ENCODE measurements around the gene FGF1. TPM values are rescaled to one million over a fixed set of nuclear protein-coding genes. Genes with fewer than 3 reads are reported as not detected.

FGF1 gene
- total RNA-seq, 1 donor from 2014 or later = not detected

DNA sequence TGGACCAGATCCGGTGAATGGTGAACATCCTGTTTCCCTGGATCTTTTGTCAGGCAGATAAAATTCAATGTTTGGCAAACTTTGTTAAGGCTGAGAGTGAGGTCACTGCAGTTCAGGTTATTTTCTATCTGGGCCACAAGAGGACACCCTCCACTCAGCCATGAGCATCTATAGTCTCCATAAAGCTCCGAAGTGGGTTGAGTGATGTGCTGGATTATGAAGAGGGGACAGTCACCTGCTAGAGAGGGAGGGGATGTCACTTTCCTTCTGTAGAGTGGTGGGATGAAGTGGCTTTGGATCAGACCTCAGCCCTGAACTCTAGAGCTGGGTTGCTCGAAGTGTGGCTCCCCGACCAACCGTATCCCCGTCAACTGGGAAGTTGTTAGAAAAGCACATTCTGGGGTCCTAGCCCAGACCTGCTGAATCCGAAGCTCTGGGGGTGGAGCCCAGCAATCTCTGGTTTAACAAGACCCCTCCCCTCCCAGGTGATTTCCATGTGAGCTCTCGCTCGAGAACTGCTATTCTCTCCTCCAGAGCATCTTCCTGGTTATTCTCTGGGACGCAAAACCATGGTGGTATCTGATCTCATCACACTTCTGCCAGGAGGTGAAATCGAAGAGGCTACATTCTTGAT is 31.8 kb upstream of the FGF1 start:
- no peak for DNase-seq (ENCODE audit: low spot score, unreplicated experiment)
- H3K36me3 Mint-ChIP-seq (ENCODE audit: insufficient read depth) = no peaks in the 10 kb centered on the region
- H3K4me3 Mint-ChIP-seq (ENCODE audit: low read depth) = no peak overlapping the region
- H3K4me1 Mint-ChIP-seq (ENCODE audit: low read depth) = peaks cover 22% of the 10 kb centered on the region
- TF ChIP-seq, protein P1, sequence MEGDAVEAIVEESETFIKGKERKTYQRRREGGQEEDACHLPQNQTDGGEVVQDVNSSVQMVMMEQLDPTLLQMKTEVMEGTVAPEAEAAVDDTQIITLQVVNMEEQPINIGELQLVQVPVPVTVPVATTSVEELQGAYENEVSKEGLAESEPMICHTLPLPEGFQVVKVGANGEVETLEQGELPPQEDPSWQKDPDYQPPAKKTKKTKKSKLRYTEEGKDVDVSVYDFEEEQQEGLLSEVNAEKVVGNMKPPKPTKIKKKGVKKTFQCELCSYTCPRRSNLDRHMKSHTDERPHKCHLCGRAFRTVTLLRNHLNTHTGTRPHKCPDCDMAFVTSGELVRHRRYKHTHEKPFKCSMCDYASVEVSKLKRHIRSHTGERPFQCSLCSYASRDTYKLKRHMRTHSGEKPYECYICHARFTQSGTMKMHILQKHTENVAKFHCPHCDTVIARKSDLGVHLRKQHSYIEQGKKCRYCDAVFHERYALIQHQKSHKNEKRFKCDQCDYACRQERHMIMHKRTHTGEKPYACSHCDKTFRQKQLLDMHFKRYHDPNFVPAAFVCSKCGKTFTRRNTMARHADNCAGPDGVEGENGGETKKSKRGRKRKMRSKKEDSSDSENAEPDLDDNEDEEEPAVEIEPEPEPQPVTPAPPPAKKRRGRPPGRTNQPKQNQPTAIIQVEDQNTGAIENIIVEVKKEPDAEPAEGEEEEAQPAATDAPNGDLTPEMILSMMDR (IDR thresholded peaks at IDR 0.05; ENCODE audit: unreplicated experiment) = peak; percentile 62
- no peaks in the 10 kb centered on the region for H3K9me3 Mint-ChIP-seq (ENCODE audit: low read depth)
- peaks cover 10% of the 10 kb centered on the region for H3K27me3 Mint-ChIP-seq
- no peak overlapping the region for H3K27ac Mint-ChIP-seq

DNA sequence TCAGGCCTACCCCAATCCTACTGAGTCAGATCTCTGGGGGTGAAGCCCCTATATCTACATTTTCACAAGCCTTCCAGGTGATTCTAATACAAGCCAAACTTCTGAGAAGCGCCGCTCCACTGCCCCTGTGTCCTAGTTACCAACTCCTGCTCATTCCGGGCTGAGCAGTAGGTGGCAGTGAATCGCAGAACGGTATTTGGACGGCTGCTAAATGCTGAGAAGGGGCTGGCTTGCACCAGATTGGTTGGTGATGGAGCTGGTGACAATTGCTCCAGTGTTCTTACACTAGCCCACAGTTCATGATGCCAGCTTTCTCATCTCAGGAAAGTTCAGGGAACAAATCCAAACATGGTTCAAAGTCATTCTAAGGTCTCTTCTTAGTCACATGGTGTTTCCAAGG is 31.1 kb upstream of the FGF1 start:
- H3K9me3 Mint-ChIP-seq (ENCODE audit: low read depth) = no peaks in the 10 kb centered on the region
- H3K4me1 Mint-ChIP-seq (ENCODE audit: low read depth) = peaks cover 22% of the 10 kb centered on the region
- H3K27ac Mint-ChIP-seq = no peak overlapping the region
- H3K27me3 Mint-ChIP-seq = peaks cover 7% of the 10 kb centered on the region
- TF ChIP-seq, protein P1 (IDR thresholded peaks at IDR 0.05; ENCODE audit: unreplicated experiment) = peak; percentile 61
- H3K36me3 Mint-ChIP-seq (ENCODE audit: insufficient read depth) = no peaks in the 10 kb centered on the region
- DNase-seq (ENCODE audit: low spot score, unreplicated experiment) = peak; percentile 14
- no peak overlapping the region for H3K4me3 Mint-ChIP-seq (ENCODE audit: low read depth)

DNA sequence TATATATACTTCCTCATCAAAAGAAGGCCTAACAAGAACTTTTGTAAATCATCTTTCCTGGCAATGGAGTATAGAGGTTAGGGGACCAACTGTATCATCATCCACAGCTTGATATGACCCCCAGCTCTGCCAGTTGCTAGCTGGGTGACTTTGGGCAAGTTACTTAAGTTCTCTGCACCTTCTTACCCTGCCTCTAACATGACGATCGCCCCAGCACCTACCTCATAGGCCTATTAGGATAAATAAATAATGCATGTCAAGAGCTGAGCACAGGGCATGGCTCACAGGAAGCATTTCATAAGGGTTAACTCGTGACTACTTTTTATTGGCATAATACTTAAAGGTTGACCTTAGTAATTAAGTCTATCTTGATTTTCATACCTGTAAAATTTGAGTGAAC is 29.4 kb upstream of the FGF1 start:
- TF ChIP-seq, protein P1 (IDR thresholded peaks at IDR 0.05; ENCODE audit: unreplicated experiment) = no peak
- H3K36me3 Mint-ChIP-seq (ENCODE audit: insufficient read depth) = no peaks in the 10 kb centered on the region
- H3K27me3 Mint-ChIP-seq = peaks cover 7% of the 10 kb centered on the region
- no peak overlapping the region for H3K27ac Mint-ChIP-seq
- H3K4me3 Mint-ChIP-seq (ENCODE audit: low read depth) = no peak overlapping the region
- H3K4me1 Mint-ChIP-seq (ENCODE audit: low read depth) = peaks cover 14% of the 10 kb centered on the region
- no peaks in the 10 kb centered on the region for H3K9me3 Mint-ChIP-seq (ENCODE audit: low read depth)
- no peak for DNase-seq (ENCODE audit: low spot score, unreplicated experiment)

DNA sequence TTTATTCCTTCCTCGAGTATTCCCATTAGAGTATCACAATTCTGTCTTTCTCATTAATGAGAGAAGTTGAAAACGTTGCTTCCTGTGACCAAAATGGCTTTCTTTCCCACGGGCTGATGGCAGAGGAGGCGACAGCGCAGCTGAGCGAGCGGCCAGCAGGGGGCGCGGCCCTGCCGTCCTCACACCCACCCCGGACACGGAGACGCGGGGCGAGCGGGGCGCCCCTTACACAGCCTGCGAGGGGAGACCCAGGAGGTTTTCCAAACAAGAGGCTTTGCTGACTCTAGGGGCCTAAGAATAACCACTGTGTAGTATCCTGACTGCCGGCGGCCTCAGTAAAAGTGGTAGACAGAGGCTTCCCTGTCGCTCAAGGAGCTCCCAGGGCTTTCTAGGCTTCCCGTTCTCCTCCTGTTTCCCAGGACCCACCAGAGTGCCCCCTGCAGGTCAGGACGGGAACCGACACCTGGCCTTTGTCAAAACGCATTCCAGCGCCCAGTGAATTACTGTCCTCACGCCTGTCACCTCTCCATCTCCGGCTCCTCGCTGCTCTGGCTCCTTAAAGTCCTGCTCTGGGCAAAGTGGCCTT is 27.3 kb upstream of the FGF1 start:
- peak overlapping the region; percentile 72 for H3K4me3 Mint-ChIP-seq (ENCODE audit: low read depth)
- H3K9me3 Mint-ChIP-seq (ENCODE audit: low read depth) = no peaks in the 10 kb centered on the region
- peaks cover 4% of the 10 kb centered on the region for H3K27me3 Mint-ChIP-seq
- peak; percentile 92 for DNase-seq (ENCODE audit: low spot score, unreplicated experiment)
- peak overlapping the region; percentile 67 for H3K27ac Mint-ChIP-seq
- no peaks in the 10 kb centered on the region for H3K36me3 Mint-ChIP-seq (ENCODE audit: insufficient read depth)
- peaks cover 2% of the 10 kb centered on the region for H3K4me1 Mint-ChIP-seq (ENCODE audit: low read depth)
- TF ChIP-seq, protein P1 (IDR thresholded peaks at IDR 0.05; ENCODE audit: unreplicated experiment) = peak; percentile 97

DNA sequence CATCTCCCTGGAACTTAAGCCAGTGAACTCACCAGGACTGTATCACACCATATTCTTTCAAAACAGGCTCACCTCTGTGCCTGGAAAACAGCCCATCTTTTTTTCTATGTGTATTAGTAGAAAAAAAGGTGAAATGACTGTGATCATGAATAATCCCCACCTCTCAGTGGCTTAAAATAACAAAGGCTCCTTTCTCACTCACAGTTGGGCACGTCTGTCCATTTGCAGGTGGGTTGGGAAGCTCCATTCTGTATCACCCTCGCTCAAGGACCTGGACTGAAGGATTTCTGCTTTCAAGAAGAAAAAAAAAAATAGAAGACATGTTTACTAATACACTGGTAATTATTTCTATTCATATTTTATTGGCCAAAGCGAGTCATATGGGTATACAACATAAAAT is 17.3 kb upstream of the FGF1 start:
- TF ChIP-seq, protein P1 (IDR thresholded peaks at IDR 0.05; ENCODE audit: unreplicated experiment) = no peak
- Mint-ChIP-seq H3K4me1 (ENCODE audit: low read depth) (peaks cover 6% of the 10 kb centered on the region), H3K4me3 (ENCODE audit: low read depth) (no peak overlapping the region), H3K36me3 (ENCODE audit: insufficient read depth) (no peaks in the 10 kb centered on the region), H3K27ac (no peak overlapping the region), H3K9me3 (ENCODE audit: low read depth) (no peaks in the 10 kb centered on the region), H3K27me3 (peaks cover 5% of the 10 kb centered on the region)
- no peak for DNase-seq (ENCODE audit: low spot score, unreplicated experiment)

Data from progenitor cell of endocrine pancreas (in vitro differentiated cells).